Measurements from ENCODE around the gene GJA3. TPM values are rescaled to one million over a fixed set of nuclear protein-coding genes. Genes with fewer than 3 reads are reported as not detected.

GJA3 gene
- total and polyA plus RNA-seq, 2 experiments from 2014 or later = 0.16 to 0.23 TPM

DNA sequence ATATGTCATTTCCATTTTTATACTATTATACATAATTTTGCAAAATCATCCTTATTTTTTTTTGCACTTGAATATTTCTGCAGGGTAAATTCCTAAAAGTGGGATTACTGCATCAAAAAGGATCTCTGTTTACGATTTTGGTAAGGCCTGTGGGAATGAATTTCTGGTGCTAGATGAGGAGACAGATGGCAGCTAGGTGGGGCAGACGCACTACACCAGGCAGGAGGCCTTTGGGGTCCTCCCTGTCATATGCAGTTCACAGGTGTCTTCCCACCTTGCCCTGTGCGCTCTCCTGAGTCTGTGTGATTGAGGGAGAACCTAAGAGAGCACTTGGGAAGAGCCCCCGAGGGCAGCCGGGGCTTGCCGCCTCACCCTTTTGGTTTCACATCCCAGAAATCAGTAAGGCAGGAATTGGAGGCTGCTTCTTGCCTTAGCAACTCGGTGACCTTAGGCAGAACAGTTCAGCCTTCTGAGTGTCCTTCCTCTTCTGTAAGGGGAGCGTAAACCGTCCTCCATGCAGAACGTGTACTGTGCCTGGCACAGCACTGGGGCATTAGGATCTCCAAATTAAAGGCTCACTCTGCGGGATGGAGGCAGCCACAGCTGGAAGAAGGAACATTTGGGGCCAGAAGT lies 45.3 kb upstream of the GJA3 start:
- 85% methylated on average over 11 of the region's 11 CpGs for WGBS (ENCODE audit: low lambda C conversion rate, missing lambda C conversion rate)
- Histone ChIP-seq H3K4me3 (no peak overlapping the region), H3K9me3 (ENCODE audit: low read depth) (no peaks in the 10 kb centered on the region), H3K9me2 (replicated peaks; ENCODE audit: insufficient read depth) (no peaks in the 10 kb centered on the region), H3K36me3 (replicated peaks; ENCODE audit: insufficient read depth, low read depth) (no peaks in the 10 kb centered on the region), H3K27me3 (no peaks in the 10 kb centered on the region), H3K27ac (no peak overlapping the region), H4K20me1 (ENCODE audit: insufficient read depth, poor library complexity, severe bottlenecking) (no peaks in the 10 kb centered on the region), H3K79me2 (no peaks in the 10 kb centered on the region), H2AFZ (no peak overlapping the region), H3K4me1 (ENCODE audit: insufficient read depth) (no peaks in the 10 kb centered on the region), H3K4me2 (no peak overlapping the region)
- TF ChIP-seq, protein P1, sequence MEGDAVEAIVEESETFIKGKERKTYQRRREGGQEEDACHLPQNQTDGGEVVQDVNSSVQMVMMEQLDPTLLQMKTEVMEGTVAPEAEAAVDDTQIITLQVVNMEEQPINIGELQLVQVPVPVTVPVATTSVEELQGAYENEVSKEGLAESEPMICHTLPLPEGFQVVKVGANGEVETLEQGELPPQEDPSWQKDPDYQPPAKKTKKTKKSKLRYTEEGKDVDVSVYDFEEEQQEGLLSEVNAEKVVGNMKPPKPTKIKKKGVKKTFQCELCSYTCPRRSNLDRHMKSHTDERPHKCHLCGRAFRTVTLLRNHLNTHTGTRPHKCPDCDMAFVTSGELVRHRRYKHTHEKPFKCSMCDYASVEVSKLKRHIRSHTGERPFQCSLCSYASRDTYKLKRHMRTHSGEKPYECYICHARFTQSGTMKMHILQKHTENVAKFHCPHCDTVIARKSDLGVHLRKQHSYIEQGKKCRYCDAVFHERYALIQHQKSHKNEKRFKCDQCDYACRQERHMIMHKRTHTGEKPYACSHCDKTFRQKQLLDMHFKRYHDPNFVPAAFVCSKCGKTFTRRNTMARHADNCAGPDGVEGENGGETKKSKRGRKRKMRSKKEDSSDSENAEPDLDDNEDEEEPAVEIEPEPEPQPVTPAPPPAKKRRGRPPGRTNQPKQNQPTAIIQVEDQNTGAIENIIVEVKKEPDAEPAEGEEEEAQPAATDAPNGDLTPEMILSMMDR (IDR thresholded peaks at IDR 0.05; ENCODE audit: poor library complexity) = no peak
- TF ChIP-seq EZH2 (IDR thresholded peaks at IDR 0.05; ENCODE audit: borderline replicate concordance) (no peak), EZH2phosphoT487 (IDR thresholded peaks at IDR 0.05; ENCODE audit: low read depth, severe bottlenecking, unreplicated experiment) (no peak)
- DNase-seq (ENCODE audit: low spot score) = no peak

DNA sequence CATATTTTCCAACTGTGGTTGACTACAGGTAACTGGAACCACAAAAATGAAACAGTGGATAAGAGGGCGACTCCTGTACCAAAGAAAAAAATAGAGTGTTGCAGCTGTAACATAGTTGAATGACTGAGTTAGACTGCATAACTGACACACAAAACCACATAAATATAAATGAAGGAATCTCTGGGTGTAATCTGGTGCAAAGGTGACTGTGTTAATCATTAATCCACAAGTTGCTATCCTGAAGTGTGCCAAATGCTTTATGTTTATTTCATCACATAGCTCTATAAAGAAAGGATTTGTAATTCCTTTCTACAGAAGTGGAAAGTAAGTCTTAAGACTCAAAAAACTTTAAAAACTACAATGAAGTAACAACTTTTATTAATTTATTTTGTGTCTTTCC lies 37.9 kb upstream of the GJA3 start:
- no peak for DNase-seq (ENCODE audit: low spot score)
- Histone ChIP-seq H3K9me2 (replicated peaks; ENCODE audit: insufficient read depth) (no peaks in the 10 kb centered on the region), H3K4me2 (no peak overlapping the region), H3K9me3 (ENCODE audit: low read depth) (no peaks in the 10 kb centered on the region), H3K4me3 (no peak overlapping the region), H3K27ac (no peak overlapping the region), H3K79me2 (no peaks in the 10 kb centered on the region), H2AFZ (no peak overlapping the region), H4K20me1 (ENCODE audit: insufficient read depth, poor library complexity, severe bottlenecking) (no peaks in the 10 kb centered on the region), H3K27me3 (peaks cover 33% of the 10 kb centered on the region), H3K4me1 (ENCODE audit: insufficient read depth) (peaks cover 5% of the 10 kb centered on the region), H3K36me3 (replicated peaks; ENCODE audit: insufficient read depth, low read depth) (no peaks in the 10 kb centered on the region)
- TF ChIP-seq EZH2phosphoT487 (IDR thresholded peaks at IDR 0.05; ENCODE audit: low read depth, severe bottlenecking, unreplicated experiment) (no peak), EZH2 (IDR thresholded peaks at IDR 0.05; ENCODE audit: borderline replicate concordance) (no peak)
- TF ChIP-seq, protein P1 (IDR thresholded peaks at IDR 0.05; ENCODE audit: poor library complexity) = no peak
- 89% methylated on average over 1 of the region's 1 CpG for WGBS (ENCODE audit: low lambda C conversion rate, missing lambda C conversion rate)

DNA sequence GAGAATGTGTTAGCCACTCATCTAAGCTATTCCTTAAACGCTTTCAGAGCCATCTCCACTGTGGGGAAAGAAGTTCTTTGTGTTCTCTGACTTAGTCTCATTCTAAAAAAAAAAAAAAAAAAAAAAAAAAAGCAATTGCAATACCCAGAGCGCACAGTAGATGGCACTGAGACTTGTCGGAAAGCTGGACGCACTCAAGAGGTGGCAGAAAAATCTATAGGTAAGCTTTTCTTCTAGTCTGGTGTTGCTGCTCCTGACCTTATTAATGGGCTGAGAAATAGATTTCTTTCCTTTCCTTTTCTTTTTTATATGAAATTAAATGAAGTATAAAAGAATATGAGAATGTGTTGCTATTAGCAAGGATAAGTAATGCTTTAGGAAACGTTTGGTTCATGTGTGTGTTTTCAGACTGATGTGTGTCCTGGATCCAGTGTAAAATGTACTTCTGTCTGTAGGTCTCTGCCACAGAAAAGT lies 36.5 kb upstream of the GJA3 start:
- Histone ChIP-seq H3K36me3 (replicated peaks; ENCODE audit: insufficient read depth, low read depth) (no peaks in the 10 kb centered on the region), H3K9me3 (ENCODE audit: low read depth) (no peaks in the 10 kb centered on the region), H3K27me3 (peaks cover 41% of the 10 kb centered on the region), H3K4me1 (ENCODE audit: insufficient read depth) (peaks cover 9% of the 10 kb centered on the region), H3K79me2 (no peaks in the 10 kb centered on the region), H3K27ac (no peak overlapping the region), H2AFZ (no peak overlapping the region), H3K4me2 (no peak overlapping the region), H3K4me3 (no peak overlapping the region), H3K9me2 (replicated peaks; ENCODE audit: insufficient read depth) (no peaks in the 10 kb centered on the region), H4K20me1 (ENCODE audit: insufficient read depth, poor library complexity, severe bottlenecking) (no peaks in the 10 kb centered on the region)
- 13% methylated on average over 5 of the region's 5 CpGs for WGBS (ENCODE audit: low lambda C conversion rate, missing lambda C conversion rate)
- TF ChIP-seq EZH2 (IDR thresholded peaks at IDR 0.05; ENCODE audit: borderline replicate concordance) = no peak
- TF ChIP-seq, protein P1 (IDR thresholded peaks at IDR 0.05; ENCODE audit: poor library complexity) = peak; percentile 56
- no peak for TF ChIP-seq EZH2phosphoT487 (IDR thresholded peaks at IDR 0.05; ENCODE audit: low read depth, severe bottlenecking, unreplicated experiment)
- DNase-seq (ENCODE audit: low spot score) = peak; percentile 39

All from hepatocyte (in vitro differentiated cells).